Measurements from ENCODE around the gene DSCAML1.

The DSCAML1 gene

DNA sequence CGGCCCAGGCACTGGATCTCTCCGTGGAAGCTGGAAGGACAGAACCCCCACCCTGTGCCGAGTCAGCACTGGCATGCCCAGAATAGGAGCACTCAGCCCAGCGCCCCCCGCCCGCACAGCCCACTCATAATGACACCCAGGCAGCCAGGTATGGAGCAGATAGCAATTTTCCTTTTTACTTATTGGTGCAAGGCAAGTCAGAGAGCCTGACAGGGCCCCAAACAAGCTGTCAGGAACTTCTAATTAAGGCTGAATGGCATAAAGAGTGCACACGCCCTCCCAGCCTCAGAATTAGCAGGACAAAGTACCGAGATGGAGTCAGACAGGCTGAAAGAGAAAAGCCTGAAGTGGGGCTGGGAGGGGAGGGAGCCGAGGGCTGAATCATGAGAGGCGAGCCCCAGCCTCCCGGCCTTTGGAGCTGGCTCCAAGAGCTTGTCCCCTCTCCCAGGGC lies 76.9 kb downstream of the DSCAML1 start:
- no peak for DNase-seq

DNA sequence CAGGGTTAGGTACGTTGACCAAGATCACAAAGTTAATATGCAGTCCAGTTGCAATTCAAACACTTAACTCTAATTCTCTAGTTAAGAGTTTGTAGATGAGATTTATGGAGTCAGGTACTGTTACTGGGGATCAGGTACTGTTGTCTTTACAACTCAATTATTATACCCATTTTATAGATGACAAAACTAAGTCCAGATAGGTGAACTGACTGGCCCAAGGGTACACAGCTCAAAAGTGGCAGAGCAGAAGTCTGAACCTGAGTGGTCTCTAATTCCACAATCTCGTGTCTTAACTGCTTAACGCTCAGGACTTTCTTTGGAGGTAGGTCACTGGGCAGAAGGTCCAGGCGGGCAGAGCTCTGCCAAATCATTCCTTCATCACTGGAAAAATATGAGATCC lies 77.5 kb downstream of the DSCAML1 start:
- DNase-seq = no peak

DNA sequence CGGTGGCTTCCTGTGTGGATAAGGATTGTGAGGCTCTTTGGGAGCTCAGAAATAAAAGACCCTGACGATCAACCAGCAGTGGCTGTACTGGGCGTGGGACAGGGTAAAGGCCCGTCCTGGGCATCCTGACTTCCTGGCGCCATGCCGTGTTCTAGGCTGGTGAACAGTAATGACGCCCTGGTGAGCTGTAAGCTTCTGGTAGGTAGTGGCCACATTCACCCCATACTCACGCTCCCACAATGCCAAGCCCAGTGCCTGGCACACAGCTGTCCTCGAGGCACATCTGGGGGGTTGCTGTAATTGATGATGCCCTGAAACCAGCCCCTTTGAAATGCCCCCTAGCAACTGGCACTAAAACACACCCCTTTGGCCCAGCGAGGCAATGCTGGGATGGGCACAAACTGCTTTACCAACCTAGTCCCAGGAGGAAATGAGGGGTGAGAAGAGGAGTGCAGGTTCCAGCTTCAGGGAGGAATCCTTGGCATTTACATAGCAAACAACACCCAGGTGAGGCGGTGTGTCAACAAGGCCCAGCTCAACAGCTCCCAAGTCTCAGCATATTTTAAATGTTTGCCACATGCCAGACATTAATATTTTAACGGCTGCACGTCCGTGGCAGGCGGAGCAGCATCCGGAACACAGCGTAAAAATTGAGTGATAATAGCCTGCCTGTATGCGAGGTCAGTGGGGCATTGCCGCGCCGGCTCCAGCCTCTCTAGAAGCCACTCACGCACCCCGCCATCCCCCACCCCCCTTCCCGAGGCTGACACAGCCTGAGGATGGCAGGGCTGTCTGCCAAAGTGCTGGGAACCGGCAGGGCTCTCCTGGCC lies 79.3 kb downstream of the DSCAML1 start:
- DNase-seq = peak; percentile 76

DNA sequence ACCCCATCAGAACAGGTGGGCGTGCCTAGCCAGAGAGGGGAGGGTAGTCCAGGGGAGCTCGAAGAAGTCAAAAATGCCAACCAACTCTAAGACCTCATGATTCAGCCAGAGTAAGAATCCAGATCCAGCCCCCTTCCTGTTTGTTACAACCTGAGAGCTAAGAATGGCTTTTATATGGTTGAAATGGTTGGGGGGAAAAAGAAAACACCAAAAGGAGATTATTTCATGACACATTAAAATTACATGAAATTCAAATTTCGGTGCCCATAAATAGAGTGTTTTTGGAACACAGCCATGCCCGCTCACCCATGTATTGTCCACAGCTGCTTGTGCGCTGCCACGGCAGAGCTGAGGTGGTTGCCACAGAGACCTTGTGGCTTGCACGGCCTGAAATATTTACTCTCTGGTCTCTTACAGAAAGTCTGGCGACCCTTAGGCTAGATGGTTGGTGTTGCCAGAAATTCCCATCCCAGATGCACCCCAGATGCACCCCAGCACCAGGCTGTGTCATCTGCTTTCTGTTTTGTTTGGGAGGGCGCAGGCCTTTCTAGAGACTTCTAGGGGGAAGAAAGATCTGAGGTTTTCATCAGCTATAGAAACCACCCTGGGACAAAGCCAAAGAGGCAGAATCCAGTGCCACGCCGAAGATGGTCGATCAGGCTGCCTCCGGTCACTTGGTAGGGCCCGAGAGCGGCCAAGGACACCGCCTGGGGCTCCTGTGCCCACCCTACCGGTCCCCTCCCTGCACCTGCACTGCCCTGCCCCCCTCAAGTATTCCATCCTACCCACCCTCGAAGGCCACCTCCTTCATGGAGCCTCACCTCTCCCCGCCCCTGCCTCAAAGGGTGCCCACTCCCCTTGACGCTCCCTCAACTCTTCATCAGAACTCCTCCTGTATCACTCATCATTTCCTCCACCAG lies 80.2 kb downstream of the DSCAML1 start:
- DNase-seq = peak; percentile 20

DNA sequence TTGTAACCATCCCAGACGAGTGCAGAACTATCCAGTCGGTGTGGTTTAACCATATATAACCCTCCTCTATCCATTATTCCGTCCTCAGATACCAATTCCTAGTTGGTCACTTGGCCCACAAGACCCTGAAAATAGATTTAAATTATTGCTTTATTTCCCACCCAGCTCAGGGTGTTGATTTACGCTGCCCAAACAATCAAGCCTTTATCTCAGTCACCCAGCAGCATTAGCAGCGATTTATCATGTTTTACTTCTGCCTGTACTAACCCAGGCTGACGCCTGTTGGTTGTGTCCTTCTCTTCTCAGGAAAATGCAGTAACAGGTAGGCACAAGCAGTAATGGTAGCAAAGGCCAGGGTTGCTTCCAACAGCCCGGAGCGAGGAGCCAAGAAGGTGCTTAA lies 81.2 kb downstream of the DSCAML1 start:
- no peak for DNase-seq

DNA sequence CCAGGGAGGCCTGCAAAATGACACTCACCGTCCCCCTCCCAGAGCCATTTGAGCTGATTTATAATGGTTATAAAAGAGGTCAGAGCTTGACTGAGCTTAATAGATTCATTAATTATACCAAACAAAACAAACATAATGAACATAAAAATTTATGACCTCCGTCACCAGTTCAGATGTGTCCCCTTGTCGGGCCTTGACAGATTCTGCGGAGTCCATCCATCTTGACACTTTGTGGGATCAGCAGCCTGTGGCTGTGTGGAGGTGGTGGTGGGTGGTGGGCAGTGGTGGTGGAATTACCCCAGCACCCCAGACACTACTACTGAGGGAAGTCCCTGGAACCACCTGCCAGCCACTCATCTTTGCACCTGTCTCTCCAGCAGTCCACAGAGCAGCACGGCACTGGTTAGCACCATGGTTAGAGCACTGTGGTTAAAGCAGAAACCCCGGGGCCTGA lies 83.5 kb downstream of the DSCAML1 start:
- DNase-seq = no peak

DNA sequence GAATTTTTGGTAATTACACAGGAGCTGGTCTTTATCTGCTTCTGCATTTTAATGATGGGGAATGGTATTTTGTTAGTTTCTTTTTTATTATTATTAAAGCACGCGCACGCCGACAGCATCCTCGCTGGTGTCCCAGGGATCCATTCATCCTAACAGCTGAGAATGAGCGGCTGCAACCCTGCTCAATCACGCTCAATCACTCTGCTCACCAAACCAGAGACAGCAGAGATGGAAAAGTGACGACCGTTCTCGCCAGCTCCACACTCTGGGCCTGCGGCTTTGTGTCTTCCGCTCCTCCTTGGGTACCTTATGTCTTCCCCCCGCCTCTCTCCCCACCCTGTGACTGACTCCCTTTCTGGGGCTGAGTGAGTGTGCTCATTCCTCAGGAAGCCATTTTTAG lies 84.5 kb downstream of the DSCAML1 start:
- no peak for DNase-seq

DNA sequence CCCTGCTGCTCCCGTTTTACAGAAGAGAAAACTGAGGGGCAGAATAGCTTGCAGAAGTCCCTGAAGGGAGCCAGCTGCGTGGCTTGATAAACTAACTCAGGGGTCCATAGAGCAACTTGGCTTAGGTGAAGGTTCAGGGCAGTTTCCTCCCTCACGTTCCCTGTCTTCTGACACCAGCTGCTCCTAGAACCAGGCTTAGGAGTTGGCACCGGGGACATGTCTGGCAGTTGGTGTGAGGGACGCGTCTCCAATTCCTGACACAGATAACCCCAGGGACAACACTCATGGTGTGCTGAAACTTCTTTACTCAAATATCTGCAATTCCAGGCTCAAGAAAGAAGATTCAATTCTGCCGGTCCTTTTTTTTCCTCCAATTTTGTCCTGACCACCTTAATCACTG lies 85.7 kb downstream of the DSCAML1 start:
- no peak for DNase-seq

DNA sequence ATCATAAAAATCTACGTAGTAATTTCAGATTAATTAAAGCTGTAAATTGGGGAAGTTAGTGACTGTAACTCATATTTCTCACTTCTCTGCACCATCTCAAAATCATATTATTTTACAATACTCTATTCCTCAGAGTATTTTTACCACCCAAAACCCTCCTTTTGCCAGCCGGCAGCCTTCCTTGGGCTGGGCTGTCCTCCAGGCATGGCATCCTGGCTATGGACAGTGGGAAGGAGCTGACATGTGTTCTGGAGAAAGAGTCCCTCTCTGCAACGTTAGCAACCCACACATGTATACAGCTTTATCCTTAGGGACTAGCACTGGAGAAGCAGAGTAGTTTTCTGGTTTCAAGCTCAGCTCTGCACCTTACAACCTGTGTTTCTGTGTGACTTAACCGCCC lies 86.8 kb downstream of the DSCAML1 start:
- DNase-seq = no peak

DNA sequence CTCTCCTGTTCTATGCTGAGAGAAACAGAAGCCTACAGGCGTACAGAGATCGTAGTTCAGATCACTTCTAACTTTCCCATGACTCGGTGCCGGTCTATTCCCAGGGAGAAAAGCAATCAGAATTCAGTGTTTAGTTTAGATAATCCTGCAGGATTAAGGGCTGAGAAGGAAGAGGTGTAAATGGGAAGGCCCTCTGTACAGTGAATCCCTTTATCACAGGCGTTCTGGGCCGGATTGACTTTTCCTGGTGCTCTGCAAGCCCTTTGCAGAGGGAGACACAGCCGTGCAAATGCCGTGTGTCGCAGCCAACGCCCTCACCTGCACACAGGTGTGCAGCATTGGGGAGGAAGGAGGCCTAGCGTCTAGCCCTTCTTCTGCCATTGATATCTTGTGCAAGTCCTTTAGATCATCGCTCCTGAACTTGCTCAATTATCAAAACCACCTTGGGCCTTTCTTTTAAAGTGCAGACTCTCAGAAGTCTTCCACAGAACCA lies 90.6 kb downstream of the DSCAML1 start:
- DNase-seq = no peak

DNA sequence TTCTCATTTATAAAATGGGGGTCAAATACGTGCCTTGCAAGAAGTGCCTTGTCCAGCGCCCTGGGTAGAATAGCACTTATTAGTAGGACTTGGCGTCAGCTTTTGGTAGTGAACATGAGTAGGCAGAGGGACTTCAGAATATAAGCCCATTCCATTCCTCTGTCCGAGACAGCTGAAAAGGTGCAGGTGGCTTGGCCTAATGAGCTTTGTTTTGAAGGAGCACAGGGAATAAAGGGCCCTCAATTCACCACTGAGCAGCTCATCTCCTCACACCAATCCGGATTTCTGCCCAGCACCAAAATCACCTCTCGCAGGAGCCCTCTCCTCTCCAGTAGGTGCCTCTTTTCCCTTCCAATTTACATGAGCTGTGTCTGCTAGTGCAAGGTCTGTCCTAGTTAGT lies 91.2 kb downstream of the DSCAML1 start:
- no peak for DNase-seq

DNA sequence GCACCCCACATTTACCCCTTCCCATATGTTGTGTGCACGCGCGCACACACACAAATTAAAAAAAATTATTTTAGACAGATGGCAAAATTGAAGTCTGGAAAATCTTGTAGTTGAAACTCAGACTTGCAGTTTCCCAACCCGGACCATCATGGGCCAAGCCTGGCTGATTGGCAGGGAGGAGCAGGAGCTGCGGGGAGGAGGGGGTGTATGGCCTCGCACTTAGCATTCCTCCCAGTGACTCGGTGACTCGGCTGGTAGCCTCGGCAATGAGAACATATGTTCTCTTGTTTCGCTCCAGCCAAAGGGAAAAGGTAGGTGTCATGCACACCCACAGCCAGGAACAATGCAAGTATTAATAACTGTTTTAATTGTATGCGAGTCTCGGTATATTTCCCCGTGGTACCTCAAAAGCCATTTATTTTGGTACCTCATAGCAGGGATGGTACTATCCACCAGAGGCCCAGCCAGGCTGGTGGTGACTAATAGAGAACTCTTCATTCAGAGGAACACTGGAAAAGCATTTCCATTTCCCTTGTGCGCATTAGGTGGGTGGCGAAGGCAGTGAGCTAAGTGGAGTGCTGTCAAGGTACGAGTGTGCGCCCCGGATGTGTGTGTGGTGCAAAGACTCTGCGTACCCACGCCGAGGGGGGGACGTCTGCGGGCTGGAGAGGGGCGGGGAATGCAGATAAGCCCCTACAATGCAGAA lies 92.5 kb downstream of the DSCAML1 start:
- no peak for DNase-seq

DNA sequence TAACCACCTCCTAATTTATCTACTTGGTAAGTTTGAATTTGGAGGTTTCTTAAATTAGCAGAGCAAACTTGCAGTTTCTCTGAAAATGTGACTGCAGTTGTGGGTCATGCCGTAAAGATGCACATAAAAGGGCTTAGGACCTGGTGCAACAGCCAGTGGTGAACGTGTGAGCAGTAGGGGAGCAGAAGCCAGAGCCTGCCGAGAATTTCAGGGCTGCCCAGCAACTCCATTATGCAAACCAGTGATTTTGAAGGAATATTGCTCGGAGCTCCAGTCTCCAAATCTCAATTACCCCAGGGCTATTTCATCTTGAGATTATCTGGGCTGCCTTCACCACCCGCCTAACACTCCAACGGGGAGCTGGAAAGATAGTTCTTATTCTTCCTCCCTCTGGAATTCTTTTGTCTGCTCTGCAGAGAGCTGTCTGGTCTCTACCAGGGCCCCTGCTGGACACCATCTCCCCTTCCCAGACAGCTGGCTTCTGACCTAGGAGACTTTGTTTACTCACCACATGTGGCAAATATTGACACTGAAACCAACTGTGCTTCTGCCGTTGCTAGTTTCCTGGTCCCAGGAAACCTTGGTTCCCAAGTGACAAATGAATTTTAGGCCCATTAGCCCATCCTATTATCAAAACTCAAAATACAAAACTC lies 93.9 kb downstream of the DSCAML1 start:
- DNase-seq = peak; percentile 75

DNA sequence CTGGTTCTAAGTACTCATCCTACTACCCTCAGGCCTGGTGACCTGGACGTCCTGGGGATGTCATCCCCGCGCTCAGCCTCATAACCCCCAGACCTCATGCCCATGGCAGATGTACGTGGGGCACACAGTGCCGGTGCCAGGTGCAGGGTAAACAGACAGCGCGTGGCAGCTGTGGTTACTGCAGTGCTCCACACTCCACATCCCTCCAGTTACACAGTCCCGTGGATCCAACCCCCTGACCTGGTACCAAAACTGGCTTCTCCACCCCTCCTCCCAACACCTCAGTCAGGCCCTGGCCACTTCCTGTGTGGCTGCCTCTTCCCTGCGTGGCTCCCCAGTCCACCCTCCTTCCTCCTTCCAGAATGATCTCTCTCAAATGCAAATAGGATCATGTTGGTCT lies 95.2 kb downstream of the DSCAML1 start:
- no peak for DNase-seq

DNA sequence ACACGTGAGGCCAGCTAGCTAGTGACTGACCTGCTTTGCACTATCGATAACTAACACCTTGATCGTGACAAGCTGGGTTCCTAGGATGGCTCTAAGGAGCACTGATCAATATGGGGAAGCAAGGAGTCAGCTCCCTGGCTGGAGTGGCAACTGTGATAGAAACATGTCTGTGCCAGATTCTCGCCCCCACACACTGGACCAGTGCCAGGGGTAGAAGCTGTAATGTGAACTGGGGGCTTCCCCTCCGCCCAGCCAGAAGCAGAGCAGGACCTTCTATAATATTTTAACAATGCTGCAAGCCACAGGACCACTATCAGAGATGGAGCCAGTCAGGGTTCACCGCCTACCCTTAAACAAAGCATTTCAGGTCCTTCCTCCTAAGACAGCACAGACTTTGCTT lies 96.5 kb downstream of the DSCAML1 start:
- DNase-seq = no peak

DNA sequence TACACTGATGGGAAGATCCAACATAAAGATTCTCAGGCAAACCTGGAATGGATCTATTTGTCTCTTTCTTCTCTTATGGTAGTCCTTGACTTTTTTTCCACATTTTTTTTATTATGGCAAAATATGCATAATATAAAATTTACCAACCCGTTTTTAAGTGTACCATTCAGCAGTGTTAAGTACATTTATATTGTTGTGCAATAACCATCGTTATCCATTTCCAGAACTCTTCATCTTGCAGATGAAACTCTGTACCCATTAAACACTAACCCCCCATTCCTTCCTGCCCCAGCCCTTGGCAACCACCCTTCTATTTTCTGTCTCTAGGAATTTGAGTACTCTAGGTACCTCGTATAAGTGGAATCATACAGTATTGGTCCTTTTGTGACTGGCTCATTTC lies 99.7 kb downstream of the DSCAML1 start:
- DNase-seq = no peak

DNA sequence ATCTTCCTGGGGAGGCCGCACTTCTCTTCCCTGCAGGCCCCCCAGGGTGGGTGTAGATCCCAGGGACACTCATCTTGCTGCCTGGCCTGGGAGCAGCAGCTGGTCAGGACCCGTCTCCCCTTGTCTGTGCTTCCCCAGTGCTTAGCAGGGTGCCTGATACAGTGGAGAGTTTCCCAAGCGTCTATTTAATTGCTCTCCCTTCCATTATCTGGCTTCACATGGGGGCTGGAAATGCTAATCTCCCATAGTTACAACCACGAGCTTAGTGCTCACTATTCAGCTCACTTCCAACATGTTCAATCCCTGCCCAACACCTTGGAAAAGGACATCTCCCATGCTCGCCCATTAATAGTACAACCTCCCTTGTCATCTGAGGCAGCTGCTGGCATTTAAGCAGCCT lies 100.5 kb downstream of the DSCAML1 start:
- DNase-seq = peak; percentile 88

DNA sequence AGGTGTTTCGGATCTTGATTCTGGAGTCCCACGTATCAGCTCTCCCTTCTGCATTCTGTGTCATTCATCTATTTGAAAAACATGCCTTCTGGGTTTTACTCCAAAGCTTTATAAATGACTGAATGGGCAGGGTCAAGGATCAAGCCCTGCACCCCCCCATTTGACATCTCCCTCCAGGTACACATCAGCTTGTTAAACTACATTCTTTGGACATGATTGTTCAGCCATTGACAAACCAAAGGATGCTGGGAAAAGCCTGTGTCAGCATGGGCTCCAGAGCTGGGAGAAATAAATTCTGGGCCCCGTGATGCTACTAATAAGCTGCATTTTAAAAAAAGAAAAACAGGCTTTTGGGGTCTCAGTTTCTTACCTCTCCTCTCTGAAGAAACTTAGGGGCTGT lies 103.7 kb downstream of the DSCAML1 start:
- no peak for DNase-seq

DNA sequence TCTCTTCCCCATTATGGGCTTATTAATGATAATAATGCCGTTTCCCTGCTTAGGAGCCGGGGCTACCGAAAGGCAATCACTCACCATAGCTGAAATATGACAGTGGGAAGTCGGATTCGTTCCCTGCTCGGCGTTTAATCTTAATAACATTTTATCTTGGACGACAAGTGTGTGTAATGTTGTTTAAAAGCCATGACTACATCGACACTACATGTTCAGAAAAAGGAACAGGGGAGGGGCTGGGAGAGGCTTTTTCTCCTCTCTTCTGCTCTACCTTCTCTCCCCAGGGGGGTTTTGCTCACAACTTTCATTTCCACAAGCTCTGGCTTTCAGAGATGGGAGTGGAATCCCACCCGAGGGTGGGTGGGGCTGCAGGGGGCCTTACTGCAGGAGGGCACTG lies 105.5 kb downstream of the DSCAML1 start:
- peak; percentile 48 for DNase-seq

DNA sequence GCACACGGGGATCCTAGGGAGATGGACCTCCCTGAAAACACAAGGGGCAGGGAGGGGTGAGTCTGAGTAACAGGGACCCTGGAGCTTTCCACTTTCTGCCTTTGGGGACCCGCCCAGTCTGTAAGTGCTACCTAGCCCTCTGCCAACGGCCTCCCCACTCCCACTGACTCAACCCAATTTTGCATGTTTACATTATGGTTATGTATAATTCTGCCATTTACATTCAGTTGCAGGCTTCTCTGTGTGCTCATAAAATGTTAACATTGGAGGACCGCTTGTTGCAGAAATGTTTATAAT lies 105.8 kb downstream of the DSCAML1 start:
- peak; percentile 67 for DNase-seq

DNA sequence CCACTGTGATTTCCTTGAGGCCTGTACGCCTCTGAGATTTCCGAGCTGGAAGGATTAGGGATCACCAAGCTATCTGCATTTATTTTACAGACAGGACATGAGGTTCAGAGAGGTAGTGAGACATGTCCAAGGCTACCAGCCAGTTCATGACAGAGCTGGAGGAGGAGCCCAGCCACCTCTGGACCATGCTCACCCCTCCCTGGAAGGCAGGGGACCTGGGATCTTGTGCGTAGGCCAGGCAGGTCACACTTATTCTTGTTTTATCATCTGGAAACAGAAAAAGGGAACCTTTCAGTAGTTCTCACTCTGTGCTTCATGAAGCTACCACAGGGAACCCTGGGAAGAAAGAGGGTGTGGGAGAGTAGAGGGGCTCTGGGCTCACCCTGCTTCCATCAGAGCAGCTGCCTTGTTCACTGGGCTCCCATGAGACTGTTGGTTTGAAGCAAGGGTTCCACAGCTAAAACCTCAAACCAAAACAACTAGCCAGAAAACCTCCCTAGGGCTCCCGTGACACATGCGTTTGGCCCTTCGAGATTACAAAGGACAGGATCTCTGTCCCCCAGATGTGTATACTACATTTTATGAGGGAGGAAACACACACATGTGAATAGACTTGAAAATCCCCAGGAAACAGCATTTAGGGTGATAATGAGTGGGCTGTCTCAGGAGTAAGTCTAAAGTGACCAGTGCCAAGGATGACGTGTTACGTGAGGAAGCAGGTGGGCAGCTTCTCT lies 106.4 kb downstream of the DSCAML1 start:
- DNase-seq = no peak

DNA sequence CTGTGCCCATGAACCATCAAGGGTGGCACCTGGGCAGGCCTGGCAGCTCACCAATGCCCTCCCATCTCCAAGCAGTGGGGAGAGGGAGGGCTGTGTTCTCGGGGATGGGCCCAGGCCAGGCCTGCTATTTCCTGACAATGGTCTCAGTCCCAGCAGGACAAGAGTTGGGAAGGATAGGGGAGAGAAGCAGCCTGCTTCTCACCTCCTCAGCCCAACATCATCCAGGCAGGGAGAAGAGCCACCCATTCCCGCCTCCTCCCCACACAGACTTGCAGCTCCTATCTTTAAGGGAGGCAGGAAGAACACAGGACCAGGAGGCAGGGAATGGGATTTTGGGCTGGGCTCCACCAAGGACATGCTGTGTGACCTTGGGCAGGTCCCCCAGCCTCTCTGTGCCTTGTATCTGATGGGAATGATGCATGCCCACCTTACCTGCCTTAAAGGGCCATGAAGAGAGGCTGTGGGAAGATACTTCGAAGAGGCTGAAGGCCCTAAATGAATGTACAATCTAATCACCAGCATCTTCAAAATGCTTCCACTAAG lies 108.7 kb downstream of the DSCAML1 start:
- DNase-seq = no peak

Data from COR-L47 (cell line).